SU-DHL-6 (cell line): ENCODE results near the gene SUN1.

Experiments used
- EZH2phosphoT487 ChIP-seq: fragments of 200-600 bp; sonication (generic), shearing (Covaris generic); conservative IDR thresholded peaks from 2 replicates; pipeline ENCODE4 v1.6.1; 2018; ENCODE audit warnings: mild to moderate bottlenecking, antibody characterized with exemption, low read length, moderate library complexity, mixed read lengths
- TF ChIP-seq, protein P1 (sequence below): fragments of 200-600 bp; sonication (generic); IDR thresholded peaks from one replicate; pipeline ENCODE4 v1.5.1; 2017; ENCODE audit warnings: antibody characterized with exemption, mild to moderate bottlenecking, low read length, moderate library complexity; ENCODE audit not compliant: insufficient read depth, poor library complexity, severe bottlenecking

DNA sequence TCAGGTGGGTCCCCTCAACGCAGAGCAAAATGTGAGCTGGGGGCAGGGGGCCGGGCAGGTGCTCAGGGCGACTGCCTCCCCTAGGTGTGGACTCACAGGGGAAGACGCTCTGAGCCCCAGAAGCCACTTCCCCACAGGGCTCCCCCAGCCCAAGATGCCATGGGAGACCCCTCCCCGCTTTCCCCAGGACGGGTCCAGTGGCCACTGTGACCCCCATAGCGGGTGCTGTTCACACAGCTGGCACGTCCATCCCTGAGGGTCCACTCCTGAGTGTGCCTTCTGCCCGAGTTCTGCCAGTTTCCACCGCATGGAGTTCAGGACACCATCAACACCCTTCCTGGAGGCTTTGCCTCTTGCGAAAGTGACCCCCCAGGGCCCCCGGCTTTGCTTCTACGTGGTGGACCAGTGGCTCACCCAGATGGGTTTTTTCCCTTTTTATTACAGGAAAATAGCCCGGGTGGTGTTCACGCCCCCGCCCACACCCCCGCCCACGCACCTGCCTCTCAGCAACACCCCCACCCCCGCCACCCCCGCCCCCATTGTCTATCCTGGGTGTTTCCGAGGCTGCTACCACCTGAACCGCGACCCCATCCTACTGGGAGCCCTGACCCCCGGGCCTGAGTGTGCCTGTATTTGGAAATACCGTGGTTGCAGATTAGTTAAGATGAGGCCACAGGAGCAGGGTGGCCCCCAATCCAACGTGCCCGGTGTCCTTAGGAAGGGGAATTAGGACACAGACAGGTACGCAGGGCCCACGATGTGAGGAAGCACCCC is 90.2 kb downstream of the SUN1 start:
- TF ChIP-seq, protein P1, sequence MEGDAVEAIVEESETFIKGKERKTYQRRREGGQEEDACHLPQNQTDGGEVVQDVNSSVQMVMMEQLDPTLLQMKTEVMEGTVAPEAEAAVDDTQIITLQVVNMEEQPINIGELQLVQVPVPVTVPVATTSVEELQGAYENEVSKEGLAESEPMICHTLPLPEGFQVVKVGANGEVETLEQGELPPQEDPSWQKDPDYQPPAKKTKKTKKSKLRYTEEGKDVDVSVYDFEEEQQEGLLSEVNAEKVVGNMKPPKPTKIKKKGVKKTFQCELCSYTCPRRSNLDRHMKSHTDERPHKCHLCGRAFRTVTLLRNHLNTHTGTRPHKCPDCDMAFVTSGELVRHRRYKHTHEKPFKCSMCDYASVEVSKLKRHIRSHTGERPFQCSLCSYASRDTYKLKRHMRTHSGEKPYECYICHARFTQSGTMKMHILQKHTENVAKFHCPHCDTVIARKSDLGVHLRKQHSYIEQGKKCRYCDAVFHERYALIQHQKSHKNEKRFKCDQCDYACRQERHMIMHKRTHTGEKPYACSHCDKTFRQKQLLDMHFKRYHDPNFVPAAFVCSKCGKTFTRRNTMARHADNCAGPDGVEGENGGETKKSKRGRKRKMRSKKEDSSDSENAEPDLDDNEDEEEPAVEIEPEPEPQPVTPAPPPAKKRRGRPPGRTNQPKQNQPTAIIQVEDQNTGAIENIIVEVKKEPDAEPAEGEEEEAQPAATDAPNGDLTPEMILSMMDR, result no peak
- TF ChIP-seq EZH2phosphoT487, result no peak
